ENCODE measurements around the gene AMBP.

AMBP gene

GRCh38 chr9:114027159-114027862 is 50.8 kb downstream of the AMBP start:
- POLR2A ChIA-PET = no interaction called here
- TF ChIP-seq ZNF280C (tag by site-specific recombination; IDR thresholded peaks at IDR 0.05) (no peak), ZNF596 (tag by site-specific recombination; IDR thresholded peaks at IDR 0.05) (no peak), BCL11A (tag by site-specific recombination; IDR thresholded peaks at IDR 0.05; ENCODE audit: low read depth) (no peak), ZNF585B (tag by site-specific recombination; IDR thresholded peaks at IDR 0.05) (no peak), ZNF76 (tag by site-specific recombination; IDR thresholded peaks at IDR 0.05; ENCODE audit: borderline replicate concordance, low read depth) (no peak), YY1 (tag by site-specific recombination; IDR thresholded peaks at IDR 0.05) (no peak), ZNF19 (tag by site-specific recombination; IDR thresholded peaks at IDR 0.05; ENCODE audit: low read depth) (no peak), ZNF513 (tag by site-specific recombination; IDR thresholded peaks at IDR 0.05) (no peak), EGR2 (tag by site-specific recombination; IDR thresholded peaks at IDR 0.05; ENCODE audit: low read depth) (no peak), ZBTB49 (tag by site-specific recombination; IDR thresholded peaks at IDR 0.05; ENCODE audit: low read depth) (no peak), ZNF155 (tag by site-specific recombination; IDR thresholded peaks at IDR 0.05) (no peak), SCRT1 (tag by site-specific recombination; IDR thresholded peaks at IDR 0.05; ENCODE audit: borderline replicate concordance) (no peak), ZFP3 (tag by site-specific recombination; IDR thresholded peaks at IDR 0.05; ENCODE audit: low read depth) (no peak), ZNF146 (tag by site-specific recombination; IDR thresholded peaks at IDR 0.05) (no peak), ZNF354C (tag by site-specific recombination; IDR thresholded peaks at IDR 0.05; ENCODE audit: borderline replicate concordance, low read depth) (no peak), ZNF664 (tag by site-specific recombination; IDR thresholded peaks at IDR 0.05) (no peak), MEIS1 (CRISPR knock-in tag; IDR thresholded peaks at IDR 0.05; ENCODE audit: borderline replicate concordance) (no peak), ZNF23 (tag by site-specific recombination; IDR thresholded peaks at IDR 0.05; ENCODE audit: borderline replicate concordance) (no peak)
- CTCF ChIA-PET = no interaction called here
- Histone ChIP-seq H3K4me1 (ENCODE audit: control insufficient read depth, insufficient read depth, low read length) (no peaks in the 10 kb centered on the region), H3K27ac (ENCODE audit: extremely low read depth, low read depth, low read length) (no peak overlapping the region), H3K9me3 (ENCODE audit: control insufficient read depth, insufficient read depth, low read depth, low read length) (no peaks in the 10 kb centered on the region), H3K36me3 (ENCODE audit: control insufficient read depth in 2 of 2, insufficient read depth in 1 of 2, low read length in 2 of 2) (peaks cover 6 to 23% of the 10 kb centered on the region in 2 experiments; a peak in 2 of 3 replicates), H3K4me3 (ENCODE audit: low read depth, low read length) (no peak overlapping the region)

- H3K9me3 ChIP-seq (ENCODE audit: control insufficient read depth, insufficient read depth, low read depth, low read length) = no peaks in the 10 kb centered on the region
- POLR2A ChIA-PET = no interaction called here
- H3K36me3 ChIP-seq (ENCODE audit: control insufficient read depth in 2 of 2, insufficient read depth in 1 of 2, low read length in 2 of 2) = peaks cover 6 to 22% of the 10 kb centered on the region in 2 experiments; a peak in 2 of 3 replicates
- H3K4me1 ChIP-seq (ENCODE audit: control insufficient read depth, insufficient read depth, low read length) = no peaks in the 10 kb centered on the region
- H3K27ac ChIP-seq (ENCODE audit: extremely low read depth, low read depth, low read length) = no peak overlapping the region
- no peak overlapping the region for H3K4me3 ChIP-seq (ENCODE audit: low read depth, low read length)
- CTCF ChIA-PET = no interaction called here
- no peak for TF ChIP-seq ZFHX2 (tag by site-specific recombination; conservative IDR thresholded peaks at IDR 0.05)
- no peak for TF ChIP-seq ZNF654 (tag by site-specific recombination; IDR thresholded peaks at IDR 0.05; ENCODE audit: low read depth)
- TF ChIP-seq ZNF148 (tag by site-specific recombination; IDR thresholded peaks at IDR 0.05; ENCODE audit: borderline replicate concordance) = no peak
- TF ChIP-seq BCL11A (tag by site-specific recombination; IDR thresholded peaks at IDR 0.05; ENCODE audit: low read depth) = no peak
- no peak for TF ChIP-seq ZNF239 (tag by site-specific recombination; IDR thresholded peaks at IDR 0.05)
- no peak for TF ChIP-seq ZNF16 (tag by site-specific recombination; IDR thresholded peaks at IDR 0.05; ENCODE audit: low read depth)
Observed at GRCh38 chr9:114026335-114026734, 51.8 kb downstream of the AMBP start.
